Activated T-helper 2 cell treated with anti-CD3 and anti-CD28 coated beads, Interferon-gamma antibody, Interleukin-2, Interleukin-4, amounts not matched to agents 10 μg/mL and 5 μg/mL and 100 μg/mL, durations not matched to agents 14 hours and 24 hours and 36 hours (primary cell): Measurements from ENCODE around the gene OR2W3. TPM values are rescaled to one million over a fixed set of nuclear protein-coding genes. Genes with fewer than 3 reads are reported as not detected.
A peak's percentile ranks its signal among the peaks of the same experiment; 100 is the strongest.
"Not testable (repeated sequence)": the region's sequence is repeated elsewhere in the genome, so short reads cannot be mapped to it uniquely, and the experiment has no call there.

ENCODE experiments used
- DNase-seq: peaks from one replicate; pipeline ENCODE4 v3.0.0; 2021; ENCODE audit warnings: low spot score
- H3K27ac Mint-ChIP-seq: one replicate; pipeline ENCODE4 v1.8.0; 2021; ENCODE audit warnings: mixed read lengths
- H3K27me3 Mint-ChIP-seq: one replicate; pipeline ENCODE4 v1.8.0; 2021; ENCODE audit warnings: low read depth, mixed read lengths
- H3K36me3 Mint-ChIP-seq: one replicate; pipeline ENCODE4 v1.8.0; 2021; ENCODE audit warnings: low read depth, mixed read lengths
- H3K4me1 Mint-ChIP-seq: one replicate; pipeline ENCODE4 v1.8.0; 2021; ENCODE audit warnings: low read depth, mixed read lengths
- H3K4me3 Mint-ChIP-seq: one replicate; pipeline ENCODE4 v1.8.0; 2021; ENCODE audit warnings: low read depth, mild to moderate bottlenecking, moderate library complexity, mixed read lengths
- H3K9me3 Mint-ChIP-seq: one replicate; pipeline ENCODE4 v1.8.0; 2021; ENCODE audit warnings: mixed read lengths
- intact Hi-C: fragments of 100-400 bp; cut with micrococcal nuclease; formaldehyde crosslinking; loops from one replicate; pipeline ENCODE4 v1.15.1; 2023
- total RNA-seq: library from RNA; stranded (reverse); gene quantifications from 2 replicates; pipeline ENCODE4 v1.2.3, GENCODE V29; 2022

Gene OR2W3
- total RNA-seq, 1 donor from 2014 or later: not detected

- Mint-ChIP-seq H3K27me3 (peaks cover 2% of the 10 kb centered on the region), H3K36me3 (no peaks in the 10 kb centered on the region), H3K4me1 (no peaks in the 10 kb centered on the region), H3K9me3 (no peaks in the 10 kb centered on the region), H3K27ac (no peak overlapping the region), H3K4me3 (no peak overlapping the region)
- no peak for DNase-seq
- intact Hi-C loops: loop anchor here (2.0 kb wide), 1 partner anchor 27 kb away; no protein-coding TSS in a partner anchor
Observed at GRCh38 chr1:247935781-247936180, 40.4 kb downstream of the OR2W3 start.

- Mint-ChIP-seq H3K36me3 (no peaks in the 10 kb centered on the region), H3K4me1 (no peaks in the 10 kb centered on the region), H3K27ac (no peak overlapping the region), H3K4me3 (no peak overlapping the region), H3K9me3 (no peaks in the 10 kb centered on the region), H3K27me3 (peaks cover 2% of the 10 kb centered on the region)
- no peak for DNase-seq
- intact Hi-C loops: loop anchor here (2.0 kb wide), 1 partner anchor 28 kb away; no protein-coding TSS in a partner anchor
Observed at GRCh38 chr1:247936415-247936814, 41.0 kb downstream of the OR2W3 start.

- intact Hi-C loops: loop anchor here (2.0 kb wide), 1 partner anchor 28 kb away; no protein-coding TSS in a partner anchor
- peak overlapping the region; percentile 78 for H3K4me3 Mint-ChIP-seq
- H3K27ac Mint-ChIP-seq, H3K27me3 Mint-ChIP-seq, H3K36me3 Mint-ChIP-seq, H3K4me1 Mint-ChIP-seq, H3K9me3 Mint-ChIP-seq: not testable (repeated sequence)
- DNase-seq: peak; percentile 86
Observed at GRCh38 chr1:247936965-247937734, 41.8 kb downstream of the OR2W3 start.

GRCh38 chr1:247942624-247943023 is 47.2 kb downstream of the OR2W3 start:
- peaks cover 2% of the 10 kb centered on the region for H3K27me3 Mint-ChIP-seq
- H3K4me3 Mint-ChIP-seq: no peak overlapping the region
- no peaks in the 10 kb centered on the region for H3K36me3 Mint-ChIP-seq
- H3K9me3 Mint-ChIP-seq: no peaks in the 10 kb centered on the region
- intact Hi-C loops: no loop called here
- H3K4me1 Mint-ChIP-seq: no peaks in the 10 kb centered on the region
- DNase-seq: no peak
- no peak overlapping the region for H3K27ac Mint-ChIP-seq

Other genes starting within 250 kb of the OR2W3 start
- gene OR13G1, start 215.8 kb upstream of the OR2W3 start, total RNA-seq: not detected in 2 replicates
- gene OR6F1, start 178.9 kb upstream of the OR2W3 start, total RNA-seq: not detected in 2 replicates
- not detected in 2 replicates for gene OR14K1, start 157.0 kb upstream of the OR2W3 start, total RNA-seq
- not detected in 2 replicates for gene OR14A2, start 147.4 kb upstream of the OR2W3 start, total RNA-seq
- not detected in 2 replicates for gene OR1C1, start 135.0 kb upstream of the OR2W3 start, total RNA-seq
- gene OR14A16, start 71.5 kb upstream of the OR2W3 start, total RNA-seq: not detected in 2 replicates
- not detected in 2 replicates for gene OR11L1, start 53.7 kb upstream of the OR2W3 start, total RNA-seq
- 0.30 and 0.48 TPM in 2 replicates for gene TRIM58, start 38.4 kb upstream of the OR2W3 start, total RNA-seq
- gene OR2T8, start 24.7 kb downstream of the OR2W3 start, total RNA-seq: not detected in 2 replicates
- gene OR2AJ1, start 29.3 kb downstream of the OR2W3 start, total RNA-seq: not detected in 2 replicates
- 0.21 TPM in 2 replicates for gene OR2L8, start 53.3 kb downstream of the OR2W3 start, total RNA-seq
- gene OR2AK2, start 69.6 kb downstream of the OR2W3 start, total RNA-seq: not detected in 2 replicates
- not detected in 2 replicates for gene OR2L5, start 118.1 kb downstream of the OR2W3 start, total RNA-seq
- gene OR2L2, start 134.5 kb downstream of the OR2W3 start, total RNA-seq: 0.05 and 0.11 TPM in 2 replicates
- gene OR2L3, start 151.2 kb downstream of the OR2W3 start, total RNA-seq: not detected in 2 replicates
- gene OR2L13, start 199.6 kb downstream of the OR2W3 start, total RNA-seq: not detected in 2 replicates
- gene OR2M5, start 249.6 kb downstream of the OR2W3 start, total RNA-seq: not detected in 2 replicates